ENCODE measurements around the gene CCDC32. TPM values are rescaled to one million over a fixed set of nuclear protein-coding genes. Genes with fewer than 3 reads are reported as not detected.
A peak's percentile ranks its signal among the peaks of the same experiment; 100 is the strongest.

CCDC32 gene
- total and polyA plus RNA-seq, 2 donors (not counting 1 experiment from before 2014, with no cell fraction given), result 29.5 to 76.6 TPM

GRCh38 chr15:40550341-40551037, 14.4 kb downstream of the CCDC32 start:
- peak; percentile 83 for ATAC-seq (ENCODE audit: low read depth)

More at GRCh38 chr15:40550341-40551037, 14.4 kb downstream of the CCDC32 start:
- Histone ChIP-seq H3K27me3 (replicated peaks in 1 of 4; ENCODE audit: control extremely low read depth in 1 of 4, control insufficient read depth in 3 of 4, insufficient read depth in 4 of 4, low read length in 3 of 4) (no peaks in the 10 kb centered on the region), H3K4me1 (ENCODE audit: control insufficient read depth in 2 of 2, insufficient read depth in 2 of 2, low read length in 2 of 2) (peaks cover 80 to 100% of the 10 kb centered on the region in 2 donors), H3K36me3 (replicated peaks in 1 of 2; ENCODE audit: control extremely low read depth in 1 of 2, control insufficient read depth in 1 of 2, extremely low read depth in 1 of 2, insufficient read depth in 2 of 2, low read length in 1 of 2) (peaks cover 3 to 67% of the 10 kb centered on the region in 2 experiments), H4K20me1 (ENCODE audit: control insufficient read depth, insufficient read depth, low read length, poor library complexity, severe bottlenecking) (no peaks in the 10 kb centered on the region), H3K4me2 (replicated peaks; ENCODE audit: low read depth, low read length, poor library complexity, severe bottlenecking) (peak overlapping the region; percentile 54), H3K79me2 (ENCODE audit: control insufficient read depth, insufficient read depth, low read length) (peaks cover 84% of the 10 kb centered on the region), H2AFZ (ENCODE audit: insufficient read depth, low read depth, low read length, poor library complexity, severe bottlenecking) (no peak overlapping the region), H3K9me3 (ENCODE audit: control extremely low read depth in 1 of 3, control insufficient read depth in 2 of 3, insufficient read depth in 1 of 3, low read length in 2 of 3) (no peaks in the 10 kb centered on the region), H3K4me3 (ENCODE audit: control extremely low read depth in 1 of 5, extremely low read depth in 1 of 5, insufficient read depth in 1 of 5, low read depth in 2 of 5, low read length in 4 of 5) (peak overlapping the region in 3 of 5 experiments; percentile 0 to 28 (median 19)), H3K9ac (ENCODE audit: low read length) (peak overlapping the region; percentile 1), H3K27ac (ENCODE audit: low read length in 2 of 2) (peak overlapping the region; percentile 84 to 90)
- TF ChIP-seq CTCF (IDR thresholded peaks at IDR 0.05), result no peak
- TF ChIP-seq EZH2 (IDR thresholded peaks at IDR 0.05; ENCODE audit: borderline replicate concordance, insufficient read depth, low read depth, low read length, poor library complexity, severe bottlenecking), result no peak
- WGBS (ENCODE audit: insufficient coverage), result 0% methylated on average over 1 of the region's 6 CpGs
- Mint-ChIP-seq H3K9me3 (ENCODE audit: insufficient read depth) (no peaks in the 10 kb centered on the region), H3K4me3 (peak overlapping the region; percentile 75), H3K27me3 (no peaks in the 10 kb centered on the region), H3K4me1 (peaks cover 86% of the 10 kb centered on the region), H3K27ac (peak overlapping the region; percentile 91)
- DNase-seq, result peak; percentile 86
- CTCF ChIA-PET, result interaction anchor here (0.7 to 3.1 kb wide), 7 partner anchors 9 to 144 kb away, joined by 3 to 12 read pairs (median 4); partner anchors contain the start of genes CCDC32, RAD51 and RPUSD2
- intact Hi-C loops (cut with micrococcal nuclease), result loop anchor here (2.0 to 10.0 kb wide), 3 partner anchors 14 to 456 kb away; partner anchors contain the start of genes CCDC32 and KNL1
- POLR2A ChIA-PET, result interaction anchor here (0.6 to 1.3 kb wide), 3 partner anchors 14 to 21 kb away, joined by 6 to 11 read pairs (median 9); partner anchors contain the start of genes CCDC32 and RPUSD2
